NCI-H2081 treated with DMSO at 0.1 percent for 48 hours (cell line): Measurements from ENCODE around the gene STK11IP.

Source experiments
- DNase-seq: peaks from one replicate; lab custom pipeline; 2025; lab: John Stamatoyannopoulos, UW

Gene STK11IP

DNA sequence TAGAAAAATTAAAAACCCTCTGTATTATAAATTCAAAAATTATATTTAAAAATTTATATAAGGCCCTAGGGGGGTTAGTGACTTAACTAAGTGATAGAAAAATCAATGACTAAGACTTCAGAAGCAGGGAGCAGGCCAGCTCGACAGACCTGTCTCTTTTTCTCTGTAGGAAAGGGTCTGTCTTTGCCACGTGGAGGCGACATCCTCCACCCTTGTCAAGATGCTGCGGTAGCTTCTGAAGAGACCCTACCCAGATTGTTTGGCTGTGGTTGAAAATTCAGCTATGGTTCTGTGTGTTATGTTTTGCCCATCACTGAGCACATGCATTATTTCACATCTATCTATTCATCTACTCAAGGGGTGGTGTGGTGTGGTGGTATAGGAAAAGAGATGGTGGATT, 21.6 kb downstream of the STK11IP start:
- DNase-seq = no peak

DNA sequence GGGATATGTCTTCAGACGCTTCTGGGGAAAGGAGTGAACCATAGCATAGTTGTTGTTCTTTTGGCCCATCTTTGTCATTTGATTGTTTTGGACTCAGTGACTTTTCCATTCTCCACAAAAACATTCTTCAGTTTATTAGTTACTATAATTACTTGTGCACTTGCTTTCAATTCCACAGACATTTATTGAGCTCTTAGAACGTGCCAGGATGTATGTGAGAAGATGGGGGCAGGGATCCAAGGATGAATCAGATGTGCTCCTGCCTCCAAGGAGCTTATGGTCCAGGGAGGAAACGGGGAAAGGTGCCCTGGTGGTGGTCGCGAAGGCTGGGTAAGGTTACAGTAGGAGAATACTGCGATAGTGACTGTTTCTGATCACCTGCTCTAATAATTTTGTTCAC, 22.9 kb downstream of the STK11IP start:
- no peak for DNase-seq

DNA sequence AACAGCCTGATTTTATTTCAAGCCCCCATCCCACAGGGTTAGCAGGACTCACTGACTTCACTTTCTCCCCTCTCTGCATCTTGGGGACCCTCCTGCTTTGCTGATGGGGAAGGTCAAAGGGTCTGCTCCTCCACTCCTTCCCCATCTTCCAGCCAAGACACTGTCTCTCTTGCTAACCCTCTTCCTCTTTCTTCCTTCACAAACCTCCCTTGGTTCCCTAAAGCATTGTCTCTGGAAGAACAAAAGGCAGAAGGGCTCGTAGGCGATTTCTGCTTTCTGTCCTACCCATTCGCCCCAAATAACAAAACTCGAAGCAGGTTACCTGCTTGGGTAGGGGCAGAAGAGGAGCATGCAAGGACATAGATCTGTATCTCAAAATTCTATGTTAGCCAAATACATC, 24.3 kb downstream of the STK11IP start:
- DNase-seq = no peak

DNA sequence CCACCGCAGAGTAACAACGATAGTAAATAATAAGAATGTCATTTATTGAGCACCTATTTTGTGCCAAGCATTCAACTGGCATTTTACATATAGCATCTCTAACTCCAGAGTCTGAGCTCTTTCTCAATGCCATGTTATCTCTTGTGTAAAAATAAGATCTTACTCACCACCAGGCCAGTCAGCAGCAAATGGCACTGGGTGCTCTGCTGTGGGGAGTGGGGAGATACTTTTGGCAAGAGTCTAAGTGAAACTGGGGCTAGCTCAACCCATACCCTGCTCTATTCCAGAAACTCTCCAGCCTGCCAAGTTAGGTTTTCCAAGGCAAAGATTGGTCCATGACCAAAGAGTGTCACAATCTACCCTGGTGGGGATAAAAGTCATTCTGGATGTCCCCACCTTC, 24.8 kb downstream of the STK11IP start:
- no peak for DNase-seq

DNA sequence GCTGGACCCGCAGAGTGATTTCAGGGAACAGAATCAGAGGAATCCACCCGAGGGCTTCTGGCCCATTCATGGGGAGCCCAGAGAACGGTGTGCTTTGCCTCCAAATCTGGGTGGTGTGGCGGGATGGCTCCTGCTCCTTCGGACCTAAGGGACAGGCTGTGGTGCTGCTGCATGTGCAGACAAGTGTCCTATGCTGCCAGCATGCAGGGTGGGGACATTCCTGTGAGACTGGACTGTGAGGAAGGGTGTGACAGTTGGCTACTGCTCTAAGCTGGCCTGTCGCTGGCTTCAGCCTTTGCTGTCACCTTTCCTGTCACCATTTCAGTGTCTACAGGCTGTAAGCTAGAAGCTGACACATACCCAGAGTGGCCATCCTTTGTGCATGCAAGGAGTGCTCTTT, 26.9 kb downstream of the STK11IP start:
- no peak for DNase-seq

DNA sequence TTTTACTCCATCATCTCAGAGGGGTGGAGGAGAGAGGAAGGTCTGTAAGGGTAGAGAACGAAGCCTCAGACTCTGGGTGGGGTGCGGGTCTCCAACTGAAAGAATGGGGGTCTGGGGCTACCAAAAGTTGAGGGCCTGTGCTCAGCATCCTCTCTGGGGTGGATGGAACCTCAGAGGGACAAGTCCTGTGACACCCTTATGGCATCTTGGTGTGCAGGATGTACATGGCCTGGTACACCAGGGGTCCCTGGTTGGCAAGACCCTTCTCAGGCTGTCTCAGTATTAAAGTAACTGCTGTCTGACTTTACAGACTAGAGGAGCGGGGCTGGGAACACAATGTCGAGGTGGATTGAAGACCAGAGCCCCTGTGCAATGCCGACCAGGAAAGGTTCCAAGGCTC, 27.5 kb downstream of the STK11IP start:
- no peak for DNase-seq

DNA sequence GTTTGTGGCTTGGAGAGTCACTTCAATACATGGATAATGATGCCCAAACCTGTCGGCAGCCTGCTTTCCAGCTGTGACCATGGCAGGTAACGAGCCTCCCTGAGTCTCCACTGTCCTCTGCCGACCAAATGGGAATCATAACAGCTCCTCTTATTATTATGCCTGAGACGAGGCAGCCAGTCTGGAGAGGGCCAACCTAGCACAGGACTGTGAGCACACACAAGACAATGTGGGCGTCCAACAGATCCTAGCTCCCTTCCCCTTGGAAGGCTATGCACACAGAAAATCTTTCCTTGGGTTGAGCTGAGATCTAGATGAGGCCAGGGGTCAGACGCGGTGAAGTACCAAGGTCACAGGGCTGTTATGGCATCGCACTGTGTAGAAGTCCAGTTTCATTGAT, 28.9 kb downstream of the STK11IP start:
- no peak for DNase-seq

DNA sequence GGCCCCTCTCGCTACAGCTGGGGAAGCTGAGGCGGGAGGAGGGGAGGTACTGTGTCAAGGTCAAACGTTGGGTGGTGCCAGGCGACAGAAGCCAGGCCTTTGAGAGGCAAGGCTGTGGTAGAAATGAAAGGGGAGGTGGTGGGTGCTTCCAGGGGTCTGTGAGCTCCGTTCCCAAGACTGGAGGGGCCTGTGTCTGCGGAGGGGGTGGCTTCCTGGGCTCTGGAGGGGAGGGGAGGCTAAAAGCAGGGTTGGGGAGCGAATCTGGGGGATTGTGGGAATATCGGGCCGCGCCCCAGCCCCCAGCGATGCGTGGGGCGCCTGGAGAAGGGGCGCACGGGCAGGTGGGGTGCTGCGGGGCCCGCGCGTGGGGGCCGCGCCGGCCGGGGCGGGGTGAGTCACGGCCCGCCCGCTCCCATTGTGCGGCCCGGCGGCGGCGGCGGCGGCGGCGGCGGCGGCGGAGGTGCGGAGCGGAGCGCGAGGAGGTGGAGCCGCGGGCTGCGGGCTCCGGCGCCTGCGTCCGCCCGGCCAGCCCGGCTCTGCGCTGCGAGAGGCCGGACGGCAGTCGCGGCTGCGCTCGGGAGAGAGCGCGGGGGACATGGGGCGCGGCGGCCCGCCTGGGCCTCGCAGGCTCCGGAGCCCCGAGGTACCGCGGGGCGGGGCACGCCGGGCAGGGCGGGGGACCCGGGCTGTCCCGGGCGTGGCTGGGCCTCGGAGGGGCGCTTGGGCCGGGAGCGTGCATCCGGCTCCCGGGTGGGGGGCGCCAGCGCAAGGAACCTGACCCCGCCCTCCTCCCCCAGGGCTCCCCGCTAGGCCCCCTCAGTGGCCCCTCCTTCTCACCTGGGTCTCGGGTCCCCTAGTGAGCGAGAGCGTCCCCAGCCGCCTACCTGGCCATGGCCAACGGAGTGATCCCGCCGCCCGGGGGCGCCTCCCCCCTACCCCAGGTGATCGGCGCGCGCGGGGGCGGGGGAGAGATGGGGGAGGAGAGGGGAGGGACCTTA, 29.7 kb downstream of the STK11IP start, which contains the start of gene SLC4A3:
Gene SLC4A3, plus strand, starts transcription at position 528 of the 998 bp plus-strand sequence. Its CDS starts 363 bp downstream, at position 891.
- no peak for DNase-seq

DNA sequence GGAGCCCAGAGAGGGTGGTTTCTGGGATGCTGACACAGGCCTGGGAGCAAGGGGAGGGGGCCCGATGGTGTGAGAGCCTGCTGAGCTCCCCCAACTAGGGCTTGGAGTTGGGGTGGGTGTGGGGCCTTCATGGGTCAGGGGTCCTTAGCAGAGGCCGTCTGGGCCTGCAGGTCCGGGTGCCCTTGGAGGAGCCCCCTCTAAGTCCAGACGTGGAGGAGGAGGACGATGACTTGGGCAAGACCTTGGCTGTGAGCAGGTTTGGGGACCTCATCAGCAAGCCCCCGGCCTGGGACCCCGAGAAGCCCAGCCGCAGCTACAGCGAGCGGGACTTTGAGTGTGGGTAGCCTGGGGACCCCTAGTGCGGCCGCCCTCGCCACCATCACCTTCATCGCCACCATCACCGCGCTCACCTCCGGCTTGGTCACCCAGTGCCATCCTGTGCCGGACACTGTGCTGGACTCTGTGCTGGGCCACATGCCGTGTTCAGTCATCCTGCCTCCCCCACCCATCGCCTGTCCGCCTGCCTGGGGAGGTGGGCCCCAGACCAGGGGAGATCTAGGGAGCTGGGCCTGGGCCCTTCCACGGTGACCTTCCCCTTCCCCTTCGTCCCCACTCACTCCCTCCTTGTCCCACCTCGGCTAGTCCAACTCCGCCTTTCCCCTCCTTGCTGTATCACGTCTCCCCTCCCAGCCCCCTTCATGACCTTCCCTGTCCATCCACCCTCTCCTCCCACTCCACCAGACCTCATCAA, 30.8 kb downstream of the STK11IP start:
- no peak for DNase-seq

DNA sequence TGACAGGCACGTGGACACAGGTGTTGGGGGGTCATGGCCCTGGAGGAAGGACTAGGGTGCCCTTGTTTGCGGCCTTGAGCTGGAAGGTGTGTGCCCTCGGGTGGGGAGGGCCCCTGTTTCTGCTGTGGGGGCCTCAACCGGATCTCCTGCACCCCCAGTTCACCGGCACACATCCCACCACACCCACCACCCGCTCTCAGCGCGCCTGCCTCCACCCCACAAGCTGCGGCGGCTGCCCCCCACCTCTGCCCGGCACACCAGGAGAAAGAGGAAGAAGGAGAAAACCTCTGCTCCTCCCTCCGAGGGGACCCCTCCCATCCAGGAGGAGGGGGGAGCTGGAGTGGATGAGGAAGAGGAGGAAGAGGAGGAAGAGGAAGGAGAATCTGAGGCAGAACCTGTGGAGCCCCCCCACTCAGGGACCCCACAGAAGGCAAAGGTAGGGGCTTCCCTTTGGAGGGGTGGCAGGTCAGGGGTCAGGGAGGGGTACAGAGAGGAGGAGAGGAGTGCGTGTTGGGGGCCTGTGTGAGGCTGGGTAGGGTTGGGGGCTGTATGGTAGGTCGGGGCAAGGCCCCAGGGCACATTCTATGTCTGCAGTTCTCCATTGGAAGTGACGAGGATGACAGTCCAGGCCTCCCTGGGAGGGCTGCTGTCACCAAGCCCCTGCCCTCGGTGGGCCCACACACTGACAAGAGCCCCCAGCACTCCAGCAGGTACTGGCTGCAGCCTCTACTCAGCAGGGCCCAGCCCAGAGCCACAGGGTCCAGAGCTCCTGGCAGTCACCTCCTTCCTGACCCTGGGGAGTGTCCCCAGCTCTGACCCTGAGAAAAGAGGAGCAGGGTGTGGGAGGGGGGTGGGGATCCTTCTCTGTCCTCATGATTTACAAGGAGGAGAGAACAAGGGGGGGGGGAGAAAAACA, 31.6 kb downstream of the STK11IP start:
- no peak for DNase-seq

DNA sequence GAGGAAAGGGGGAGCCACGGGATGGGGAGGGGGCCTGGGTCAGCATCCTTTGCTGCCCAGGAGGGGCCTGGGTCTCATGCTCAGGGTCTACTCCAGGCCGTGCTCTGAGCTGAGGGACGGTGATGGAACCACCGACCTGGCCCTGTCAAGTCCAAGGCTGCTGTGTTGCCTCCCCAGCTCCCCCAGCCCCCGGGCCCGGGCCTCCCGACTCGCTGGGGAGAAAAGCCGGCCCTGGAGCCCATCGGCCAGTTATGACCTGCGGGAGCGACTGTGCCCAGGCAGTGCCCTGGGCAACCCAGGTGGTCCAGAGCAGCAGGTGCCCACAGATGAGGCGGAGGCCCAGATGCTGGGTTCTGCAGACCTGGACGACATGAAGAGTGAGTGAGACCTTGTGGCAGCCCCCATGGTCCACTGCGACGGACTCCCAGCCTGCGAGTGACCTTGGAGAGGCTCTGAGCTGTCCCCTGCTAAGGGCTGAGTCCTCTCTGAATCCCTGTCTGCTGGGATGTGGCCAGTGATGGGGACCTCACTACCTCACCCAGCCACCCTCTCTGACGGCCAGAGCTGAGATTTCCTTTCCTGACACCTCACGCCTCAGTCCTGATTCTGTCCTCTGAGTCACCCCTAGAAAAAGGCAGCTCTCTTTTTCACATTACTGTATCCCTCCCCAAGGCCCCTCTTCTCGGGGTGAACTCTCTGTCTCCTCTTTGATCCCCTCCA, 32.5 kb downstream of the STK11IP start:
- DNase-seq = no peak

DNA sequence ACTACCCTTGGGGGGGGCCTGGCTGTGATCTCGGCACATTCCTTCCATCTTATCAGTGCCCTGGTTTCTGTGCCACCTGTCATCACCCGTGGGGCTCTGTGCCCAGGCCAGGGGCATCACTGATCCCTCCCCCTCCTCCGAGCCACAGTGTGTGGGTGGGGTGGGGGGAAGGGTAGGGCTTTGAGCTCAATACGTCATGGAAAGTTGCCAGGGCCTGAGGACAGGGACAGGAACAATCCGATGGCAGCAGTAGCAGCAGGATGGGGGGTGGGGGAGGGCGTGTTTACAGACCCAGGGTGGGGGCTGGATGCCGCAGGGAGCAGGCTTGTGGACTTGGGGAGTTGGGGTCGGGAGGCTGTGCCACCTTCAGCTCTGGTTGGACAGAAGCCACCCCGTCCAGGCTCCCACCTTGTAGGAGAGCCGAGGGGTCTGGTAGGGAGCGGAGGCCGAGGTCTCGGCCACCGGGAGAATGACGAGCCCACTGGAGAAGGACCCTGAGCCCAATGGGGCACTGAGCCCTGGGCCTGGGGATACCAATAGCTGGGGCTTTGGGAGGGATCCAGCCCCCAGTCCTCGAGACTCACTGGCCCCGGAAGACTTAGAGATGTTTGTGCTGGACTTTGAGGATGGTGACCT, 33.2 kb downstream of the STK11IP start:
- DNase-seq = no peak

DNA sequence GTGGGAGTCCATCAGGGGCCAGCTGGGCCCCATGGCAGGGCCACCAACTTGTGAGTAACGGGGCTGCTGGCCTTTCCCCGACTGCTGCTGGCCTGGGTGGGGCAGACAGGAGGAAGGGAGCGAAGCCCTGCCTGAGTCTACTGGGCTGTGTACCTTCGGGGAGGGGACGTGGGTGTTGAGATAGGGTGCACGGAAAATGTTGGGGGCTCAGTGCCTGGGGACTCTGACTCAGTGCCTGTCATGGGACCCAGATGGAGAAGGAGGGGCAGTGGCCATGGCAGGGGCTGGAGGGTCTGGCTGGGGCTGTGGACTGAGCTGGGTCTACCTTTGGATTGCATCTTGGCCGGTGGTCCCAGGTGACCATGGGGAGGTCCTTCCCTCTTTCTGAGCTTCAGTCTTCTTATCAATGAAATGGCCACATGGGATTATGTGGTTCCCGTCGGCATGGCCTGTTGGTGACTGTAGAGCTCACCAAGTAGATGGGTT, 33.8 kb downstream of the STK11IP start:
- DNase-seq = no peak

DNA sequence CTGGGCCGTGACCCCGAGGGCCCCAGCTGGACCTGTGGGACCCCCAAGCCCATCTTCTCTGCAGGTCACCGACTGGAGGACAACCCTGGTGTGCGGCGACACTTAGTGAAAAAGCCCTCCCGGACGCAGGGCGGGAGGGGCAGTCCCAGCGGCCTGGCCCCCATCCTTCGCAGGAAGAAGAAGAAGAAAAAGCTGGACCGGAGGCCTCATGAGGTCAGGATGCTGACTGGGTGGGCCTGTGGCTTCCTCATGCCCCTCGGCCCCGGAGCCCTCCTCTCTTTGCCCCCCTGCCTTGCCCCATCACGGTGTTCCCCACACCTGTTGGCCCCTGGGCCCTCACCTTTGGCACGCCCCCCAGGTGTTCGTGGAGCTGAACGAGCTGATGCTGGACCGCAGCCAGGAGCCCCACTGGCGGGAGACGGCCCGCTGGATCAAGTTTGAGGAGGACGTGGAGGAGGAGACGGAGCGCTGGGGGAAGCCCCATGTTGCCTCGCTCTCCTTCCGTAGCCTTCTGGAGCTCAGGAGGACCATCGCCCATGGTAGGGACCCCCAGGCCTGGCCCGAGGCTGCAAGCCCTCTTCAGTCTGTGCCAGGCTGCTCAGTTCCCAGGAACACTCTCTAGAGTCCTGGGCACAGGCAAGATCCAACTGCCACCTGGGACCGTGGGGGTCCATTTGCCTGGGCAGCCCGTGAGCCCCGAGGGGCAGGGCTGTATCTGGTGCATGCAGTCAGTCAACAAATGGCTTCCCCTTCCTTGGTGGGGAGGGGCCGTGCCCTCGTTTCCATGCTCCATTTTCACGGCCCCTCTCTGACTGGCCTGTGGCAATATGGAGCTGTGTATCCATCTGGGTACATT, 34.5 kb downstream of the STK11IP start:
- DNase-seq = no peak

DNA sequence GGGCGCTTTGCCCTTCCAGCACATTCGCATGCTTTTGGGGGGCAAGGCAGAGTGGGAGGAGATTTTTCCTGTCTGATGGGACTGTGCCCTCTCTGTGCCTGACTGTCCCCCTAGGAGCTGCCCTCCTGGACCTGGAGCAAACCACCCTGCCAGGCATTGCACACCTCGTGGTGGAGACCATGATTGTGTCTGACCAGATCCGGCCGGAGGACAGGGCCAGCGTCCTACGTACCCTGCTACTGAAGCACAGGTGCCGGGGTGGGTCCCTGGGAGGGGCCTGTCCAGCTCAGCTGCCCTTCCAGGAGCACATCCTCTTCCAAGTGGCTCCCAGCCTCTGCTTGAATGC, 35.1 kb downstream of the STK11IP start:
- DNase-seq = no peak

DNA sequence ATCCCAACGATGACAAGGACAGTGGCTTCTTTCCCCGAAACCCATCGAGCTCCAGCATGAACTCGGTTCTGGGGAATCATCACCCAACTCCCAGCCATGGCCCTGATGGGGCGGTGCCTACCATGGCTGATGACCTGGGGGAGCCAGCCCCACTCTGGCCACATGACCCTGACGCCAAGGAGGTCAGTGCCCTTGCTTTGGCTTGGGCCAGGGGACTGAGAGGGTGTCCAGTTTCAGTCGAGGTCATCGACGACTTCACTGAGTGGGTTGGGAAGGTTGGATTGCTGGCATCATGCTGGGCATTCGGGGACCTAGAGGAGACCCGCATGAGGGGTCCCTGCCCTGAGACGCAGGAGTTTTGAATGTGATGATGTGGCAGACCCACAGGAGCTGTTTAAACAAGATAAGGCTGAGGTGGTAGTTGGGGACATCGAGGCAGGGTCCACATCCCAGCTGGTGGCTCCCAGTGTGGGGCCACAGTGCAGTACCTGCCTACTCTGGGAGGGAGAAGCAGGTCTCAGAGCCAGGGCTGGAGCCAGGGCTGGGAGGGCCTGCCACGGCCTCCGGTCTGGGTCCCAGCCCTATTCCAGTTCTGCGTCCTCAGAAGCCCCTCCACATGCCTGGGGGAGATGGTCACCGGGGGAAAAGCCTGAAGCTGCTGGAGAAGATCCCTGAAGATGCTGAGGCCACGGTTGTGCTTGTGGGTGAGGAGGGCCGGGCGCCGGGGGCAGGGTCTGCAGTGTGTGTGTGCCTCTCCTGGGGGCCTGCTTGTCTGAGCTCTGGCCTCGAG, 35.8 kb downstream of the STK11IP start:
- no peak for DNase-seq

DNA sequence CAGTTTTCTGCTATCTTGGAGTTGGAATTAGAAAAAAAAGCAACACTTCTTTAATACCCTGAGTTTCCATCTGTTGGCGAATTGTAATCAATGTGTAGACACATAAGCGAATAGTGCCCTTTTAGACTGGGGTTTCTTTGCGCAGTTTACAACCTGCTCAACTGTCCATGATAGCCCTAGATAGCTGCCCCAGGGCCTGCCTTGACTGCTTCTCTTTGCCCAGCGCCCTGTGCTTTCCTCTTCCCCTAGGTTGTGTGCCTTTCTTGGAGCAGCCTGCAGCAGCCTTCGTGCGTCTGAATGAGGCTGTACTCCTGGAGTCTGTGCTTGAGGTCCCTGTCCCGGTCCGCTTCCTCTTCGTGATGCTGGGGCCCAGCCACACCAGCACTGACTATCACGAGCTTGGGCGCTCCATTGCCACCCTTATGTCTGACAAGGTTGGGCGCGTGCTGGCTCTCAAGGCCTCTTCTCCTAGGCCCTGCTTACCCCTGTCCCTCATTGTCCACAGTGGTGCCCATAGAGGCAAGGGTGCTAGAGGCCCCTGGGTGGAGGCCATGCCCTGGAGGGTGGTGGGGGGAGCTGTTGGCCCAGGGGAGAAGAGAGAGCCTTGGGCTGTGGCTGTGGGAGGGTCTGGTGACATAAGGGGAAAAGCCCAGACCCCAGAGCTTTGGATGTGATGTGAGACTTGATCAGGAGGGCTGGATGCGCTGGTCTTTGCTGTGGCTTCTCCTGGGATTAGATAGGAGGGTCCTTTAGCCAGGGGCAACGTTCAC, 36.7 kb downstream of the STK11IP start:
- DNase-seq = no peak
